ES-I3 (cell line): ENCODE data around the gene KRT82.
"Not testable (repeated sequence)": the region's sequence is repeated elsewhere in the genome, so short reads cannot be mapped to it uniquely, and the experiment has no call there.

Source experiments
- H3K36me3 ChIP-seq: 2 replicates; pipeline ENCODE4 v1.6.1; 2013; ENCODE audit warnings: mild to moderate bottlenecking, low read length, control low read depth, moderate library complexity; ENCODE audit not compliant: insufficient read depth
- H3K4me1 ChIP-seq: 2 replicates; pipeline ENCODE4 v1.6.1; 2013; ENCODE audit warnings: mild to moderate bottlenecking, control low read depth, low read length; ENCODE audit not compliant: insufficient read depth
- H3K9ac ChIP-seq: 2 replicates; pipeline ENCODE4 v1.6.1; 2013; ENCODE audit warnings: low read depth, mild to moderate bottlenecking, low read length, moderate library complexity
- H3K9me3 ChIP-seq: 2 replicates; pipeline ENCODE4 v1.6.1; 2013; ENCODE audit warnings: mild to moderate bottlenecking, low read length, moderate library complexity; ENCODE audit not compliant: control insufficient read depth, insufficient read depth

The KRT82 gene

GRCh38 chr12:52347551-52348510, 58.3 kb downstream of the KRT82 start:
- Histone ChIP-seq H3K36me3 (no peaks in the 10 kb centered on the region), H3K9ac (no peak overlapping the region), H3K9me3 (no peaks in the 10 kb centered on the region), H3K4me1 (no peaks in the 10 kb centered on the region)

- no peak overlapping the region for H3K9ac ChIP-seq
- H3K36me3 ChIP-seq, result no peaks in the 10 kb centered on the region
- H3K9me3 ChIP-seq, result no peaks in the 10 kb centered on the region
- no peaks in the 10 kb centered on the region for H3K4me1 ChIP-seq
Observed at GRCh38 chr12:52347016-52347415, 59.1 kb downstream of the KRT82 start.

- Histone ChIP-seq H3K9me3 (no peaks in the 10 kb centered on the region), H3K9ac (no peak overlapping the region), H3K36me3 (no peaks in the 10 kb centered on the region), H3K4me1 (no peaks in the 10 kb centered on the region)
Observed at GRCh38 chr12:52346593-52346992, 59.5 kb downstream of the KRT82 start.

- not testable (repeated sequence) for H3K9me3 ChIP-seq, H3K9ac ChIP-seq, H3K4me1 ChIP-seq, H3K36me3 ChIP-seq
Observed at GRCh38 chr12:52345041-52345440, 61.1 kb downstream of the KRT82 start.

GRCh38 chr12:52344111-52344510, 62.0 kb downstream of the KRT82 start:
- Histone ChIP-seq H3K9me3 (no peaks in the 10 kb centered on the region), H3K9ac (no peak overlapping the region), H3K4me1 (no peaks in the 10 kb centered on the region), H3K36me3 (no peaks in the 10 kb centered on the region)
